ENCODE data around the gene UBE2J2.

DNA sequence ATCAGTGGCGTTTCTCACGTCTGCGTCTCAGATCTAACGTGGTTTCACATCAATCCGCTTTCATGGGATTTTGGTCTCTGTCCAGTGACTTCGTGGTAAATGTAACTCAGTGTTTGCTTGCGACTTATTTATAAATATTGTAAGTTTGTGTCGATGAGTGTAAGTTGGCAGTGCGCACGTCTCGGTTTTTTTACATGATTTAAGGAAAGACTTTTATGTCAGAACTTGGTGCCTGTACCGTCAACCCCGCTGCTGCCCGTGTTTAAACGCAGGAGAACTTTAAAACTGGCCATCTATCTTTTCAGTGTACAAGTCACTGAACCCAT is 40.1 kb downstream of the UBE2J2 start:
- TF ChIP-seq POLR2A (IDR thresholded peaks at IDR 0.05; ENCODE audit: control extremely low read depth in 1 of 2, low read depth in 2 of 2, low read length in 2 of 2) (no peak), TAF1 (IDR thresholded peaks at IDR 0.05; ENCODE audit: low read depth, low read length) (no peak), CHD2 (IDR thresholded peaks at IDR 0.05; ENCODE audit: low read length) (no peak), FOSL1 (IDR thresholded peaks at IDR 0.05; ENCODE audit: insufficient read depth, low read depth, low read length) (no peak), SP1 (IDR thresholded peaks at IDR 0.05; ENCODE audit: low read depth, low read length) (no peak), POLR2AphosphoS5 (IDR thresholded peaks at IDR 0.05; ENCODE audit: low read depth, low read length) (no peak)
- TF ChIP-seq, protein P1, sequence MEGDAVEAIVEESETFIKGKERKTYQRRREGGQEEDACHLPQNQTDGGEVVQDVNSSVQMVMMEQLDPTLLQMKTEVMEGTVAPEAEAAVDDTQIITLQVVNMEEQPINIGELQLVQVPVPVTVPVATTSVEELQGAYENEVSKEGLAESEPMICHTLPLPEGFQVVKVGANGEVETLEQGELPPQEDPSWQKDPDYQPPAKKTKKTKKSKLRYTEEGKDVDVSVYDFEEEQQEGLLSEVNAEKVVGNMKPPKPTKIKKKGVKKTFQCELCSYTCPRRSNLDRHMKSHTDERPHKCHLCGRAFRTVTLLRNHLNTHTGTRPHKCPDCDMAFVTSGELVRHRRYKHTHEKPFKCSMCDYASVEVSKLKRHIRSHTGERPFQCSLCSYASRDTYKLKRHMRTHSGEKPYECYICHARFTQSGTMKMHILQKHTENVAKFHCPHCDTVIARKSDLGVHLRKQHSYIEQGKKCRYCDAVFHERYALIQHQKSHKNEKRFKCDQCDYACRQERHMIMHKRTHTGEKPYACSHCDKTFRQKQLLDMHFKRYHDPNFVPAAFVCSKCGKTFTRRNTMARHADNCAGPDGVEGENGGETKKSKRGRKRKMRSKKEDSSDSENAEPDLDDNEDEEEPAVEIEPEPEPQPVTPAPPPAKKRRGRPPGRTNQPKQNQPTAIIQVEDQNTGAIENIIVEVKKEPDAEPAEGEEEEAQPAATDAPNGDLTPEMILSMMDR (IDR thresholded peaks at IDR 0.05; ENCODE audit: control extremely low read depth in 1 of 3, insufficient read depth in 1 of 3, low read depth in 1 of 3, low read length in 3 of 3) = no peak

Measured in H1 (cell line).